Sigmoid colon (tissue), 4 donors: Measurements from ENCODE around the gene CCDC85C.

Experiments
- CTCF ChIP-seq, 4 experiments: fragments of 450-650 bp in 3 of 4; fragments of 200-600 bp in 1 of 4; IDR thresholded peaks; one replicate each; pipeline ENCODE4 v1.5.1; 2016 to 2019; ENCODE audit warnings: antibody characterized with exemption in 4 of 4, mild to moderate bottlenecking in 3 of 4, moderate library complexity in 2 of 4
- EP300 ChIP-seq, 4 donors: sonication (generic); formaldehyde crosslinking; IDR thresholded peaks; one replicate each; pipeline ENCODE4 v1.6.1; 2017; ENCODE audit warnings: antibody characterized with exemption in 4 of 4

- no peak for TF ChIP-seq CTCF (IDR thresholded peaks at IDR 0.05)
- no peak for TF ChIP-seq EP300 (IDR thresholded peaks at IDR 0.05)
These were observed 96.0 kb downstream of the CCDC85C start for GRCh38 chr14:99507860-99508640.
